HG02884 (cell line): ENCODE measurements around the gene MACROD2.

ENCODE experiments used
- ATAC-seq: cut with Tn5 transposase; IDR thresholded peaks from one replicate; pipeline ENCODE4 v1.9.1; 2021; ENCODE audit warnings: mild to moderate bottlenecking, moderate library complexity; ENCODE audit not compliant: unreplicated experiment

MACROD2 gene

GRCh38 chr20:14696937-14697336 lies 701.6 kb downstream of the MACROD2 start:
- no peak for ATAC-seq

GRCh38 chr20:14698125-14698524 lies 702.8 kb downstream of the MACROD2 start:
- ATAC-seq, result no peak

GRCh38 chr20:14698605-14699373 lies 703.5 kb downstream of the MACROD2 start:
- ATAC-seq, result no peak

- ATAC-seq, result peak; percentile 32
These were observed 705.3 kb downstream of the MACROD2 start for GRCh38 chr20:14700639-14700960.

GRCh38 chr20:14701326-14701725 lies 706.0 kb downstream of the MACROD2 start:
- no peak for ATAC-seq

- ATAC-seq, result no peak
These were observed 711.2 kb downstream of the MACROD2 start for GRCh38 chr20:14706555-14706954.

GRCh38 chr20:14707026-14707680 lies 711.8 kb downstream of the MACROD2 start:
- no peak for ATAC-seq

GRCh38 chr20:14707865-14708596 lies 712.7 kb downstream of the MACROD2 start:
- no peak for ATAC-seq

- ATAC-seq, result no peak
These were observed 714.1 kb downstream of the MACROD2 start for GRCh38 chr20:14709439-14709838.

GRCh38 chr20:14710951-14711350 lies 715.6 kb downstream of the MACROD2 start:
- no peak for ATAC-seq

- ATAC-seq, result no peak
These were observed 716.3 kb downstream of the MACROD2 start for GRCh38 chr20:14711652-14712051.

- no peak for ATAC-seq
These were observed 717.0 kb downstream of the MACROD2 start for GRCh38 chr20:14712302-14712739.

- ATAC-seq, result no peak
These were observed 720.1 kb downstream of the MACROD2 start for GRCh38 chr20:14715400-14715799.

- ATAC-seq, result no peak
These were observed 721.1 kb downstream of the MACROD2 start for GRCh38 chr20:14716351-14716801.

GRCh38 chr20:14717134-14717999 lies 722.1 kb downstream of the MACROD2 start:
- ATAC-seq, result peak; percentile 50

GRCh38 chr20:14720251-14720650 lies 724.9 kb downstream of the MACROD2 start:
- ATAC-seq, result no peak

GRCh38 chr20:14721926-14722452 lies 726.7 kb downstream of the MACROD2 start:
- no peak for ATAC-seq

- no peak for ATAC-seq
These were observed 728.3 kb downstream of the MACROD2 start for GRCh38 chr20:14723614-14724013.

- no peak for ATAC-seq
These were observed 728.7 kb downstream of the MACROD2 start for GRCh38 chr20:14724036-14724435.

- ATAC-seq, result no peak
These were observed 729.2 kb downstream of the MACROD2 start for GRCh38 chr20:14724468-14724867.

- ATAC-seq, result no peak
These were observed 731.3 kb downstream of the MACROD2 start for GRCh38 chr20:14726591-14726990.
